Fibroblast of lung (primary cell): ENCODE data around the gene IL3. TPM values are rescaled to one million over a fixed set of nuclear protein-coding genes. Genes with fewer than 3 reads are reported as not detected.

Experiments
- DNase-seq, 2 donors: peaks; one replicate each; pipeline versions ENCODE4 v3.0.0 to v3.0.0-alpha.2; 2010; ENCODE audit warnings: low read depth in 2 of 2
- H2AFZ ChIP-seq: 2 replicates; pipeline ENCODE4 v1.5.1; 2012; ENCODE audit warnings: low read length, control low read depth, inconsistent platforms
- H3K27ac ChIP-seq: 2 replicates; pipeline ENCODE4 v1.5.1; 2011; ENCODE audit warnings: low read length, control low read depth; ENCODE audit not compliant: insufficient read depth
- H3K27me3 ChIP-seq: 2 replicates; pipeline ENCODE4 v1.5.1; 2011; ENCODE audit warnings: mild to moderate bottlenecking, low read length; ENCODE audit not compliant: control insufficient read depth, insufficient read depth
- H3K36me3 ChIP-seq: 2 replicates; pipeline ENCODE4 v1.5.1; 2011; ENCODE audit warnings: low read length; ENCODE audit not compliant: control insufficient read depth, insufficient read depth
- H3K4me1 ChIP-seq: 2 replicates; pipeline ENCODE4 v1.5.1; 2011; ENCODE audit warnings: low read length; ENCODE audit not compliant: control insufficient read depth, insufficient read depth; ENCODE audit errors: extremely low read depth
- H3K4me2 ChIP-seq: 2 replicates; pipeline ENCODE4 v1.5.1; 2011; ENCODE audit warnings: low read length, control low read depth; ENCODE audit not compliant: insufficient read depth; ENCODE audit errors: extremely low read depth
- H3K4me3 ChIP-seq, 4 experiments: fragments of 200-600 bp in 1 of 4; sonication (generic) in 1 of 4; replicated peaks in 1 of 4; 2 replicates each; pipeline ENCODE4 v1.5.1; 2011 to 2016; ENCODE audit warnings: low read length in 4 of 4, low read depth in 3 of 4, mild to moderate bottlenecking in 3 of 4, control low read depth in 2 of 4, inconsistent platforms in 1 of 4, mixed read lengths in 1 of 4; ENCODE audit not compliant: insufficient read depth in 1 of 4; ENCODE audit errors: control extremely low read depth in 1 of 4
- H3K79me2 ChIP-seq: 2 replicates; pipeline ENCODE4 v1.5.1; 2012; ENCODE audit warnings: mild to moderate bottlenecking, low read length, inconsistent platforms; ENCODE audit not compliant: control insufficient read depth, insufficient read depth
- H3K9ac ChIP-seq: 2 replicates; pipeline ENCODE4 v1.5.1; 2011; ENCODE audit warnings: mild to moderate bottlenecking, low read length, control low read depth; ENCODE audit not compliant: insufficient read depth
- H3K9me3 ChIP-seq: 2 replicates; pipeline ENCODE4 v1.5.1; 2012; ENCODE audit warnings: low read depth, low read length; ENCODE audit not compliant: control insufficient read depth, insufficient read depth
- H4K20me1 ChIP-seq: 2 replicates; pipeline ENCODE4 v1.5.1; 2011; ENCODE audit warnings: low read length; ENCODE audit not compliant: control insufficient read depth, insufficient read depth; ENCODE audit errors: extremely low read depth
- EZH2 ChIP-seq: IDR thresholded peaks from 2 replicates; pipeline ENCODE4 v1.5.1; 2012; ENCODE audit warnings: low read length, control low read depth, mild to moderate bottlenecking; ENCODE audit errors: missing control alignments
- polyA plus RNA-seq, 2 donors: library from polyadenylated mRNA; depleted of rRNA in 1 of 2; stranded (reverse) in 1 of 2; unstranded in 1 of 2; fragments of >200 nt; gene quantifications; 2 replicates each; pipeline ENCODE4 v1.2.1, GENCODE V29; 2011 to 2012; ENCODE audit warnings: missing spikeins in 1 of 2
- total RNA-seq: library from RNA; depleted of rRNA; stranded (reverse); fragments of >200 nt; gene quantifications from 2 replicates; pipeline ENCODE4 v1.2.1, GENCODE V29; 2014
- TF ChIP-seq, protein P1 (sequence below), 2 donors: IDR thresholded peaks in 1 of 2; conservative IDR thresholded peaks in 1 of 2; 1 replicate in 1 of 2; 2 replicates in 1 of 2; pipeline ENCODE4 v1.5.1; 2011 to 2012; ENCODE audit warnings: low read length in 2 of 2, control low read depth in 1 of 2, inconsistent platforms in 1 of 2, low read depth in 1 of 2, mild to moderate bottlenecking in 1 of 2

IL3 gene
- total and polyA plus RNA-seq, 2 donors (not counting 1 experiment from before 2014, with no cell fraction given) = not detected

DNA sequence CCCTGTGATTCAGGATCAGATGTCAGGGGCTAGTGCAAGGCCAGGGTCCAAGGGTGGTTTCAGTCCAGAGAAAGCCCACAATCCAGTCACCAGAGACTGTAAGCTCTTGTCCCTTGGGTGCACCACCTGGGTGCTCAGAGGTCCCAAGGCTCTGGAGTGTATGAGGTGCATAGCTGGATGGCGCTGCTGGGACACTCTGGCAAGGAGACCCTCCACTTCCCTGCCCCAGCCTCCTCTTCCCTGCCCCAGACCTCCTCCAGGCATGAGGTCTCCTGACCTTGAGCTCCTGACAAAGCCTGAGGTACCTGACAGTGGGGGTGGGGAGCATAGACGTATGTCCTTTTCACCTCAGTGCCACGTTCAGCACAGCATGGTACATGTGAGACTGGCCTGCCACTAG, 20.1 kb downstream of the IL3 start:
- no peaks in the 10 kb centered on the region for H3K27me3 ChIP-seq
- H3K9me3 ChIP-seq = no peaks in the 10 kb centered on the region
- H4K20me1 ChIP-seq = no peaks in the 10 kb centered on the region
- H3K36me3 ChIP-seq = no peaks in the 10 kb centered on the region
- peaks cover 1% of the 10 kb centered on the region for H3K4me1 ChIP-seq
- H3K79me2 ChIP-seq = no peaks in the 10 kb centered on the region
- DNase-seq = no peak
- H3K4me3 ChIP-seq = no peak overlapping the region
- H3K27ac ChIP-seq = no peak overlapping the region
- H2AFZ ChIP-seq = no peak overlapping the region
- no peak overlapping the region for H3K9ac ChIP-seq
- no peak overlapping the region for H3K4me2 ChIP-seq
- TF ChIP-seq EZH2 = no peak
- TF ChIP-seq, protein P1, sequence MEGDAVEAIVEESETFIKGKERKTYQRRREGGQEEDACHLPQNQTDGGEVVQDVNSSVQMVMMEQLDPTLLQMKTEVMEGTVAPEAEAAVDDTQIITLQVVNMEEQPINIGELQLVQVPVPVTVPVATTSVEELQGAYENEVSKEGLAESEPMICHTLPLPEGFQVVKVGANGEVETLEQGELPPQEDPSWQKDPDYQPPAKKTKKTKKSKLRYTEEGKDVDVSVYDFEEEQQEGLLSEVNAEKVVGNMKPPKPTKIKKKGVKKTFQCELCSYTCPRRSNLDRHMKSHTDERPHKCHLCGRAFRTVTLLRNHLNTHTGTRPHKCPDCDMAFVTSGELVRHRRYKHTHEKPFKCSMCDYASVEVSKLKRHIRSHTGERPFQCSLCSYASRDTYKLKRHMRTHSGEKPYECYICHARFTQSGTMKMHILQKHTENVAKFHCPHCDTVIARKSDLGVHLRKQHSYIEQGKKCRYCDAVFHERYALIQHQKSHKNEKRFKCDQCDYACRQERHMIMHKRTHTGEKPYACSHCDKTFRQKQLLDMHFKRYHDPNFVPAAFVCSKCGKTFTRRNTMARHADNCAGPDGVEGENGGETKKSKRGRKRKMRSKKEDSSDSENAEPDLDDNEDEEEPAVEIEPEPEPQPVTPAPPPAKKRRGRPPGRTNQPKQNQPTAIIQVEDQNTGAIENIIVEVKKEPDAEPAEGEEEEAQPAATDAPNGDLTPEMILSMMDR (conservative IDR thresholded peaks at IDR 0.05 in 1 of 2, IDR thresholded peaks at IDR 0.05 in 1 of 2; ENCODE audit: low read depth in 1 of 2, low read length in 2 of 2) = no peak

DNA sequence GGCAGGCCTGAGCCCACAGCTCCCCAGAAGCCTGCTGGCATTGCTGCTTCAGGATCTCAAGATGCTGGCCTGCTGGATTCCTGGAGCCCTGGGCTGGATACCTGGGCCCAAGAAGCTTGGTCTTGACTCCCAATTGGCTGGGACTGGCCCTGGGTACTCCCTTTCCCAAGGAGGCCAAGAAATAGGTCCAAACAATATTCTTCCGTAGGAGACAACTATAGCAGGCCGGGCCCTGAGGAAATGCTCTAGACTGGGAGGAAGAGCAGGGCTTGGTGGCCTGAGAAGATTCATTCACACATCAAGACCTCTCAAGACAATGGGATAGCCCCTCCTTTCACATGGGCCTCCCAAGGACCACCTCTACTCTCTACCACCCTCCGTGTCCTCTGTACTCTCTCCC, 21.0 kb downstream of the IL3 start:
- Histone ChIP-seq H3K4me2 (no peak overlapping the region), H3K4me3 (no peak overlapping the region), H3K9me3 (no peaks in the 10 kb centered on the region), H3K27me3 (no peaks in the 10 kb centered on the region), H3K36me3 (no peaks in the 10 kb centered on the region), H3K27ac (no peak overlapping the region), H3K9ac (no peak overlapping the region), H3K4me1 (peaks cover 8% of the 10 kb centered on the region), H4K20me1 (no peaks in the 10 kb centered on the region), H2AFZ (no peak overlapping the region), H3K79me2 (no peaks in the 10 kb centered on the region)
- TF ChIP-seq, protein P1 (conservative IDR thresholded peaks at IDR 0.05 in 1 of 2, IDR thresholded peaks at IDR 0.05 in 1 of 2; ENCODE audit: low read depth in 1 of 2, low read length in 2 of 2) = no peak
- no peak for TF ChIP-seq EZH2
- no peak for DNase-seq

DNA sequence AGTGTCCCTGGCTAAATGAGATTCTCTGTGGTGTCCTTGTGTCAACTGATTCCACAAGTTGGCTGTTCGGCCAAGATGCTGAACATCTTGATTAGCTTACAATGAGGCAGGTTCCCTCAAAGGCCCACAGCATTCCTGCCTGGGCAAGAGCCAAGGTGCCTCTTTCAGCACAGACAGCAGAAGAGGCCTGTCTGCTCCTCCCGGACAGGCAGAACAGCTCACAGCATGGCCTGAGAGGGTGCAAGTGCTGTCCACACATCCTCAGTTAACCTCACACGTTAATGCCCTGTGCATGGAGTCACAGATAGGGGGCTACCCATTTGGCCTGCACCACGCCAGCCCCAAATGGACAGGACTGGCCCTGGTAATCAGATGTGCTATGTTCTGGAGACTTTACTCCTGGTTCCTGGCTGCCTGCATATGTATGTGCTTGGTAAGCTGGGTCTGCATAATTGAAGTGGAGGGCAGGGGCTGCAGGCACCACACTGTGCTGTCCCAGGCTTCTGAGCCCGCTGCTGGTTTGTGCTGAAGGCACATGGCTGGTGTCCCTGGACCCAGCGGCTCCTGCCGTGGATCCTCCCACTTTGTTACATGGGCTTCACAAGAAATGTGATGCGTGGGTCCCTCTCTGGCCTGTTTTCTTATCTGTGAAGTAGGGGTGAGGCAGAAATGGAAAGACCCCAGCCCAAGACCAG, 22.0 kb downstream of the IL3 start:
- Histone ChIP-seq H3K4me2 (no peak overlapping the region), H3K4me1 (peaks cover 14% of the 10 kb centered on the region), H4K20me1 (no peaks in the 10 kb centered on the region), H3K9me3 (no peaks in the 10 kb centered on the region), H3K36me3 (no peaks in the 10 kb centered on the region), H3K27ac (no peak overlapping the region), H3K79me2 (no peaks in the 10 kb centered on the region), H3K27me3 (no peaks in the 10 kb centered on the region), H3K9ac (no peak overlapping the region), H2AFZ (no peak overlapping the region), H3K4me3 (no peak overlapping the region)
- TF ChIP-seq, protein P1 (conservative IDR thresholded peaks at IDR 0.05 in 1 of 2, IDR thresholded peaks at IDR 0.05 in 1 of 2; ENCODE audit: low read depth in 1 of 2, low read length in 2 of 2) = no peak
- TF ChIP-seq EZH2 = no peak
- DNase-seq = no peak
